Heart left ventricle (tissue), 16 donors: ENCODE results near the gene CASQ2. TPM values are rescaled to one million over a fixed set of nuclear protein-coding genes. Genes with fewer than 3 reads are reported as not detected.

Experiments used
- ATAC-seq, 4 donors: fragments of 200-7000 bp; cut with Tn5 transposase; one replicate each; pipeline ENCODE4 v1.9.1; 2020 to 2022; ENCODE audit warnings: moderate library complexity in 4 of 4, mild to moderate bottlenecking in 3 of 4, moderate number of reproducible peaks in 1 of 4
- DNase-seq, 5 donors: peaks; one replicate each; pipeline ENCODE4 v3.0.0-alpha.2; 2020
- H3K27ac ChIP-seq, 12 donors: fragments of 200-600 bp; sonication (generic) in 4 of 12; one replicate each; pipeline versions ENCODE4 v1.5.0 to v1.8.0; 2016 to 2022; ENCODE audit warnings: mild to moderate bottlenecking in 2 of 12
- H3K27me3 ChIP-seq, 9 donors: fragments of 200-600 bp; sonication (generic) in 2 of 9; one replicate each; pipeline versions ENCODE4 v1.5.1 to v1.8.0; 2016 to 2022; ENCODE audit warnings: mild to moderate bottlenecking in 3 of 9
- H3K36me3 ChIP-seq, 9 donors: fragments of 200-600 bp; sonication (generic) in 2 of 9; one replicate each; pipeline versions ENCODE4 v1.5.0 to v1.8.0; 2018 to 2022; ENCODE audit warnings: mild to moderate bottlenecking in 2 of 9
- H3K4me1 ChIP-seq, 12 donors: fragments of 200-600 bp; sonication (generic) in 4 of 12; one replicate each; pipeline versions ENCODE4 v1.5.0 to v1.8.0; 2016 to 2022; ENCODE audit warnings: mild to moderate bottlenecking in 3 of 12
- H3K4me3 ChIP-seq, 12 donors: fragments of 200-600 bp; sonication (generic) in 4 of 12; one replicate each; pipeline versions ENCODE4 v1.5.0 to v1.8.0; 2017 to 2022; ENCODE audit warnings: mild to moderate bottlenecking in 9 of 12, moderate library complexity in 4 of 12
- H3K9me3 ChIP-seq, 12 donors: fragments of 200-600 bp; sonication (generic) in 4 of 12; one replicate each; pipeline versions ENCODE4 v1.5.0 to v1.8.0; 2016 to 2022; ENCODE audit warnings: mild to moderate bottlenecking in 1 of 12
- CTCF ChIP-seq, 12 donors: fragments of 200-600 bp; sonication (generic) in 4 of 12; IDR thresholded peaks; one replicate each; pipeline versions ENCODE4 v1.5.0 to v1.8.0; 2018 to 2022; ENCODE audit warnings: antibody characterized with exemption in 12 of 12, mild to moderate bottlenecking in 5 of 12
- POLR2A ChIP-seq, 2 donors: fragments of 450-650 bp; IDR thresholded peaks; one replicate each; pipeline ENCODE4 v1.6.1; 2017; ENCODE audit warnings: antibody characterized with exemption in 2 of 2, mild to moderate bottlenecking in 2 of 2, moderate library complexity in 2 of 2
- WGBS, 4 donors: extraction: QIAGEN DNeasy Blood & Tissue Kit in 2 of 4; methylation state at CpG; one replicate each; pipeline versions ENCODE4 v1.1.5 to v1.1.7; 2013 to 2018; 5-methylcytosine and 5-hydroxymethylcytosine counted together
- intact Hi-C, 10 donors: fragments of 100-400 bp; cut with DNase I; formaldehyde crosslinking; loops; one replicate each; pipeline versions ENCODE4 v1.11.1 to v1.14.2; 2022
- polyA plus RNA-seq, 2 donors: library from polyadenylated mRNA; stranded (reverse); fragments of 200-250 nt; gene quantifications; one replicate each; pipeline ENCODE4 v1.2.3, GENCODE V29; 2013
- total RNA-seq, 9 donors: library from RNA; depleted of rRNA in 2 of 9; stranded (reverse); fragments of >200 nt in 2 of 9; fragmentation: NEBNext Ultra II Directional in 3 of 9; extraction: Animal tissue kit (Norgen Biotek cat#: 25700) in 3 of 9; gene quantifications; one replicate each; pipeline versions ENCODE4 v1.1.0 to v1.2.4, GENCODE V29; 2016 to 2023
- donor health status: ischemic (EF 13 %, LVEDD 7.1; RV severe dilation, severe dysfunction).
- donor health status: healthy with polysubstance abuse.
- donor health status: DM: no; HTN: yes; CAD: no.
- donor health status: DM: no; HTN: no; CAD: no.
- donor health status: ischemic (EF 25% LVEDD 6.9; RV normal size, moderate dysfunction).
- donor health status: ischemic (EF 25% LVEDD 5.7; RV mildly dilated, moderate dysfunction).
- donor health status: healthy.
- donor health status: DM: yes; HTN: yes; CAD: no.
- donor health status: ischemic (EF 35%, LVEDD 5.7; RV mildly dilated, moderate dysfunction).
- donor health status: nonischemic (EF 11% LVEDD 7.7; RV severe dilation, severe dysfunction).
- donor health status: DM: yes; HTN: yes; CAD: no.
- donor health status: PGD.
- donor health status: ischemic (EF 29% LVEDD 5.4; RV normal size, mild dysfunction).
- donor health status: nonischemic (EF 23%, LVEDD 6.1; RV moderate dilation, normal function).

Gene CASQ2
- total and polyA plus RNA-seq, 11 donors: 444 to 1,692 (median 895) TPM

DNA sequence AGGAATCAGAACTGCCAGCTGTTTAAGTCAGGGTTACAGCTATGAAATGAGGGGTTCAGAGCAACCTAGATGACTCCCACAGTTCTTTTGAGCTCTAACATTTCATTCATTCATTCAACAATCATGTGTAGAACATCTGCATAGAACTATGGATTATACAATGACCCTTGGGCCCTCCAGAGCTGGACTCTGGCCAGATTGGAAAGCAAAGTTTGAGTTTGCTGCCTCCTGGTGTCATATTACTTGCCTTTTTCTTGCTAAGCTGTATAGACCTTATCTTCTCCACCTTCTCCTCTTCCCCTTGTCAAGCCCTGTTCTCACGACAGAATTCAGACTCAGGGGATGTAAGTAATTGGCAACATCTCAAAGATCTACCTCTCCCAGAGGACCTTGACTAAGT, 4.0 kb downstream of the CASQ2 start:
- DNase-seq (peak in 1 of 5 donors; percentile 32), ATAC-seq (no peak)
- TF ChIP-seq CTCF (IDR thresholded peaks at IDR 0.05) (peak in 10 of 12 donors; percentile 32 to 65 (median 45)), POLR2A (IDR thresholded peaks at IDR 0.05) (no peak)
- 4 to 15% (median 6%) methylated on average over 1 of the region's 1 CpG for WGBS, 4 donors
- H3K36me3 ChIP-seq: peaks cover 0 to 23% (median 0%) of the 10 kb centered on the region in 9 donors
- H3K4me1 ChIP-seq: peaks cover 0 to 56% (median 10%) of the 10 kb centered on the region in 12 donors
- no peaks in the 10 kb centered on the region for H3K27me3 ChIP-seq
- H3K4me3 ChIP-seq: peak overlapping the region in 7 of 12 donors; percentile 60 to 86 (median 64)
- H3K27ac ChIP-seq: peak overlapping the region in 6 of 12 donors; percentile 41 to 100 (median 92)
- H3K9me3 ChIP-seq: peaks cover 0 to 3% (median 0%) of the 10 kb centered on the region in 12 donors
- intact Hi-C loops: loop anchor here in 5 of 10 donors (2.0 to 10.0 kb wide), 4 partner anchors 37 to 630 kb away; no protein-coding TSS in a partner anchor

GRCh38 chr1:115762779-115763178, 5.7 kb downstream of the CASQ2 start:
- no peak for TF ChIP-seq POLR2A (IDR thresholded peaks at IDR 0.05)
- TF ChIP-seq CTCF (IDR thresholded peaks at IDR 0.05): no peak
- intact Hi-C loops: loop anchor here in 5 of 10 donors (2.0 to 10.0 kb wide), 4 partner anchors 35 to 628 kb away; no protein-coding TSS in a partner anchor
- ATAC-seq: no peak
- DNase-seq: no peak
- H3K27me3 ChIP-seq: no peaks in the 10 kb centered on the region
- WGBS, 4 donors: 60 to 67% (median 64%) methylated on average over 3 of the region's 3 CpGs
- peak overlapping the region in 4 of 12 donors; percentile 18 to 56 (median 32) for H3K27ac ChIP-seq
- peaks cover 0 to 62% (median 13%) of the 10 kb centered on the region in 12 donors for H3K4me1 ChIP-seq
- peak overlapping the region in 5 of 12 donors; percentile 16 to 86 (median 38) for H3K4me3 ChIP-seq
- peaks cover 0 to 9% (median 0%) of the 10 kb centered on the region in 12 donors for H3K9me3 ChIP-seq
- peaks cover 0 to 31% (median 0%) of the 10 kb centered on the region in 9 donors for H3K36me3 ChIP-seq

DNA sequence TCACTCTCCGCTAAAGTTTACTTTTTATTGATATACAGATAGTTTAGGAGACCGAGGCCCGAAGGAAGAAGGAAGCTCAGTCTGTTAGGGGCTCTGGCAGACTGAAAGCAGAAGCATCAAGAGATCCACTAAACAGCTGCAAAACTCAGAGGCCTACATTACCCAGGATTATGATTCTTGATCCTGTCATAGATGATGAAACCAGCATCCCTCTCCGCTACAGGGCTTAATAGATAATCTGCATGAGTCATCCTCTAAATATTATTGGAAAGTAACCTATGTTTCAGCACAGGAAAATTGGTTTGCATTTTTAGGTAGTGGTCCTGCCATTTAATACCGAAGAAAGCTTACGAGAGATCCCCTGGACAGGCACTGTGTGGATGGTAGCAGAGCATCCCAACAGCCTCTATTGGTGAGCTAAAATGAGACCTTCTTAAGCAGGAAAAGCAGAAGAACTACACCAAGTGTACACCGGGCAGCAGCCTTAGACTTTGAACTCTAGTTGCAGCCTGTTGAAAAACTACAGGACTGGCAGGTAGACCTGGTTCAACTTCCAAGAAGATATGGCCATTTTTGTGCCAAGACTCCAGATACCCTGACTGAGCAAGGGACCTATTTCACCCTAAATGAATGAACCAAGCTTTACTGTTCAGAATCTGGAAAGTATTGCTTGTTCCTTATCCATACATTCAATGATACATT, 6.8 kb downstream of the CASQ2 start:
- Histone ChIP-seq H3K9me3 (peaks cover 0 to 9% (median 0%) of the 10 kb centered on the region in 12 donors), H3K27me3 (no peaks in the 10 kb centered on the region), H3K4me1 (peaks cover 4 to 73% (median 20%) of the 10 kb centered on the region in 12 donors), H3K4me3 (peak overlapping the region in 1 of 12 donors; percentile 12), H3K36me3 (peaks cover 0 to 31% (median 0%) of the 10 kb centered on the region in 9 donors), H3K27ac (no peak overlapping the region)
- WGBS, 4 donors: 66 to 74% (median 71%) methylated on average over 7 of the region's 7 CpGs
- intact Hi-C loops: loop anchor here in 5 of 10 donors (2.0 to 10.0 kb wide), 4 partner anchors 34 to 627 kb away; no protein-coding TSS in a partner anchor
- ATAC-seq: no peak
- no peak for DNase-seq
- TF ChIP-seq CTCF (IDR thresholded peaks at IDR 0.05) (no peak), POLR2A (IDR thresholded peaks at IDR 0.05) (no peak)

DNA sequence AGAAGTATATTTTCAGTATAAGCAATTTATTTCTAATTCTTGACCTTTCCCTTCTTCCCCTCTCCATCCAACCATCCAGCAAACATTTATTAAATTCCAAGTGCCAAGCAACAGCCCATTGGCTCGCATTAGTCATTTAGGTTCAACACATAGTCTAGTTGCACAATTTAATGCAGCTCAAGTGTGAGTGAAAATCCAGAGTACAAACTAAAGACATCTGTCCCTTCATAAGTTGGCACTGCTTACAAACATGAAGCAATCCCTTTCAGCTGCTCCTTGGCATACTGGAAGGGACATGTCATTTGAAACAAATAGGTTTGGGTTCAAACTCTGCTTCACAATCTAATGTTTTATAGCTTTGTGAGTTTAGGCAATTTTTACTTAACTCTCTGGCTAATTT, 10.7 kb downstream of the CASQ2 start:
- H3K9me3 ChIP-seq: peaks cover 0 to 9% (median 0%) of the 10 kb centered on the region in 12 donors
- H3K36me3 ChIP-seq: peaks cover 0 to 30% (median 0%) of the 10 kb centered on the region in 9 donors
- 0 to 21% (median 19%) methylated on average over 1 of the region's 1 CpG for WGBS, 4 donors
- intact Hi-C loops: no loop called here
- peaks cover 5 to 90% (median 44%) of the 10 kb centered on the region in 12 donors for H3K4me1 ChIP-seq
- DNase-seq (no peak), ATAC-seq (peak in 1 of 4 donors; percentile 40)
- TF ChIP-seq CTCF (IDR thresholded peaks at IDR 0.05) (no peak), POLR2A (IDR thresholded peaks at IDR 0.05) (no peak)
- H3K27me3 ChIP-seq: no peaks in the 10 kb centered on the region
- peak overlapping the region; percentile 3 to 89 (median 78) for H3K27ac ChIP-seq
- H3K4me3 ChIP-seq: peak overlapping the region in 1 of 12 donors; percentile 3
